ENCODE data around the gene EPC2.

Gene EPC2

GRCh38 chr2:148814860-148815419 is 170.4 kb downstream of the EPC2 start:
- no peak for DNase-seq

- DNase-seq, result no peak
Measured at GRCh38 chr2:148816176-148816575, 171.6 kb downstream of the EPC2 start.

- no peak for DNase-seq
Measured at GRCh38 chr2:148817210-148817708, 172.7 kb downstream of the EPC2 start.

- no peak for DNase-seq
Measured at GRCh38 chr2:148819019-148819585, 174.6 kb downstream of the EPC2 start.

- DNase-seq, result no peak
Measured at GRCh38 chr2:148824190-148824589, 179.6 kb downstream of the EPC2 start.

- DNase-seq, result no peak
Measured at GRCh38 chr2:148826791-148827190, 182.2 kb downstream of the EPC2 start.

- DNase-seq, result no peak
Measured at GRCh38 chr2:148828941-148829340, 184.4 kb downstream of the EPC2 start.

- DNase-seq, result no peak
Measured at GRCh38 chr2:148829618-148830017, 185.1 kb downstream of the EPC2 start.

GRCh38 chr2:148832637-148833036 is 188.1 kb downstream of the EPC2 start:
- DNase-seq, result no peak

All from stimulated activated CD4-positive, alpha-beta T cell treated with anti-CD3 and anti-CD28 coated beads, Interleukin-1b, Interleukin-23, amount 100 ng/mL, for 48 hours (primary cell).